ENCODE measurements around the gene C8B.

- TF ChIP-seq CTCF (IDR thresholded peaks at IDR 0.05): no peak
- no peak for TF ChIP-seq POLR2A (IDR thresholded peaks at IDR 0.05)
These were observed 37.8 kb downstream of the C8B start for GRCh38 chr1:56927986-56928385.

All from uterus (tissue), 2 donors.